ENCODE results near the gene C5AR1.

DNA sequence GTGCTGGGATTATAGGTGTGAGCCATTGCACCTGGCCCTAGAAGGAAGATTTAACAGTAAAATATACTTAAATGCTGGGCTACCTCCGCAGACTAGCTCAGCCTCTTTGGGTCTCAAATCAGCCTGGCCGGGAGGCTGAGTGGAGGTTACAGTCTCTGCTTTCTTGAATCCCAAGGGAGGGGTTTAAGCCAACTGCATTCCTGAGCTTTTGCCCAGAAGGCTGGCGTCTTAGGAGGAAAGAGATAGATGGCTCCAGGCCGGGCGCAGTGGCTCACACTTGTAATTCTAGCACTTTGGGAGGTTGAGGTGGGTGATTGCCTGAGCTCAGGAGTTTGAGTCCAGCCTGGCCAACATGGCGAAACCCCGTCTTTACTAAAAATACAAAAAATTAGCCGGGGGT lies 623 bp upstream of the C5AR1 start:
- no peak for TF ChIP-seq POLR2A (IDR thresholded peaks at IDR 0.05)
- no peak for TF ChIP-seq EP300 (IDR thresholded peaks at IDR 0.05)
- TF ChIP-seq, protein P1, sequence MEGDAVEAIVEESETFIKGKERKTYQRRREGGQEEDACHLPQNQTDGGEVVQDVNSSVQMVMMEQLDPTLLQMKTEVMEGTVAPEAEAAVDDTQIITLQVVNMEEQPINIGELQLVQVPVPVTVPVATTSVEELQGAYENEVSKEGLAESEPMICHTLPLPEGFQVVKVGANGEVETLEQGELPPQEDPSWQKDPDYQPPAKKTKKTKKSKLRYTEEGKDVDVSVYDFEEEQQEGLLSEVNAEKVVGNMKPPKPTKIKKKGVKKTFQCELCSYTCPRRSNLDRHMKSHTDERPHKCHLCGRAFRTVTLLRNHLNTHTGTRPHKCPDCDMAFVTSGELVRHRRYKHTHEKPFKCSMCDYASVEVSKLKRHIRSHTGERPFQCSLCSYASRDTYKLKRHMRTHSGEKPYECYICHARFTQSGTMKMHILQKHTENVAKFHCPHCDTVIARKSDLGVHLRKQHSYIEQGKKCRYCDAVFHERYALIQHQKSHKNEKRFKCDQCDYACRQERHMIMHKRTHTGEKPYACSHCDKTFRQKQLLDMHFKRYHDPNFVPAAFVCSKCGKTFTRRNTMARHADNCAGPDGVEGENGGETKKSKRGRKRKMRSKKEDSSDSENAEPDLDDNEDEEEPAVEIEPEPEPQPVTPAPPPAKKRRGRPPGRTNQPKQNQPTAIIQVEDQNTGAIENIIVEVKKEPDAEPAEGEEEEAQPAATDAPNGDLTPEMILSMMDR (IDR thresholded peaks at IDR 0.05) = no peak
- no peak for TF ChIP-seq POLR2AphosphoS5 (IDR thresholded peaks at IDR 0.05)

Data from suprapubic skin (tissue), 4 donors.